ENCODE measurements around the gene GALNT1. TPM values are rescaled to one million over a fixed set of nuclear protein-coding genes. Genes with fewer than 3 reads are reported as not detected.

GALNT1 gene
- total and polyA plus RNA-seq, 12 donors = 8.1 to 61.2 (median 42.1) TPM

DNA sequence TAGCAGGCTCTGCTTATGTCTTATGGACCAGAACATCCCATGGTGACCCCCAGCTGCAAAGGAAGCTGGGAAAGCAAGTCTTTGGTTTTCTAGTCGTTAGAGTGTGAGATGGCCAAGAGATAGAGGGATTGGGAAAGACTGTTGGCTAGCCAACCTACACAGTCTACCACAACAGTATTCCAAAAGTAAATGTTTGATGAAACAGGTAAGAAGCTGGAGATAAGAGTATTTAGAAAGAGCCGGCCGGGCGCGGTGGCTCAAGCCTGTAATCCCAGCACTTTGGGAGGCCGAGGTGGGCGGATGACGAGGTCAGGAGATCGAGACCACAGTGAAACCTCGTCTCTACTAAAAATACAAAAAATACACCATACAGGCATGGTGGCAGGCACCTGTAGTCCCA is 124.4 kb downstream of the GALNT1 start:
- Histone ChIP-seq H3K4me1 (peaks cover 0 to 23% (median 13%) of the 10 kb centered on the region in 9 donors), H3K27ac (no peak overlapping the region), H3K4me3 (no peak overlapping the region), H3K9me3 (no peaks in the 10 kb centered on the region), H3K27me3 (no peaks in the 10 kb centered on the region), H3K36me3 (peaks cover 0 to 52% (median 4%) of the 10 kb centered on the region in 9 donors)
- intact Hi-C loops (cut with DNase I) = loop anchor here in 1 of 10 donors (5.0 kb wide), 1 partner anchor 1194 kb away; no protein-coding TSS in a partner anchor
- ATAC-seq (no peak), DNase-seq (no peak)
- TF ChIP-seq, protein P1, sequence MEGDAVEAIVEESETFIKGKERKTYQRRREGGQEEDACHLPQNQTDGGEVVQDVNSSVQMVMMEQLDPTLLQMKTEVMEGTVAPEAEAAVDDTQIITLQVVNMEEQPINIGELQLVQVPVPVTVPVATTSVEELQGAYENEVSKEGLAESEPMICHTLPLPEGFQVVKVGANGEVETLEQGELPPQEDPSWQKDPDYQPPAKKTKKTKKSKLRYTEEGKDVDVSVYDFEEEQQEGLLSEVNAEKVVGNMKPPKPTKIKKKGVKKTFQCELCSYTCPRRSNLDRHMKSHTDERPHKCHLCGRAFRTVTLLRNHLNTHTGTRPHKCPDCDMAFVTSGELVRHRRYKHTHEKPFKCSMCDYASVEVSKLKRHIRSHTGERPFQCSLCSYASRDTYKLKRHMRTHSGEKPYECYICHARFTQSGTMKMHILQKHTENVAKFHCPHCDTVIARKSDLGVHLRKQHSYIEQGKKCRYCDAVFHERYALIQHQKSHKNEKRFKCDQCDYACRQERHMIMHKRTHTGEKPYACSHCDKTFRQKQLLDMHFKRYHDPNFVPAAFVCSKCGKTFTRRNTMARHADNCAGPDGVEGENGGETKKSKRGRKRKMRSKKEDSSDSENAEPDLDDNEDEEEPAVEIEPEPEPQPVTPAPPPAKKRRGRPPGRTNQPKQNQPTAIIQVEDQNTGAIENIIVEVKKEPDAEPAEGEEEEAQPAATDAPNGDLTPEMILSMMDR (IDR thresholded peaks at IDR 0.05) = no peak
- 96 to 97% methylated on average over 10 of the region's 10 CpGs for WGBS, 2 donors

DNA sequence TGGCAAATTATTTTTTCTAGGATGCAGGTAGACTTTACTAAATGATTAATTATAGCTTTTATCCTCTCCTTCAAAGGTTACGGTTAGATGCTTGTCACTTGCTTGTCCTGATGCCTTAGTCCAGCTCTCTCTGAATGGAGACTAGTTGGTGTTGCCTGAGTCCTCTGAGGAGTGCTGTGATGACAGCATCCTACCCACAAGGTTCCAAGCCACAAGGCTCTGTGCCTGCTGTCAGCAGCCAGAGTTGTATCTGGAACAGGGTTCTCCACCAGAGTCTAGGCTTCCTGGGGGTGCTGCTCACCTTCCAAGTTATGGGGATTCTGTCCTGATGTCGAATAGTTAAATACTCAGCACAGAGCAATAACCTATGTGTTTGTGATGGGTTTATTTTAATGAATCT is 125.7 kb downstream of the GALNT1 start:
- TF ChIP-seq, protein P1 (IDR thresholded peaks at IDR 0.05) = no peak
- H3K4me3 ChIP-seq = no peak overlapping the region
- H3K27ac ChIP-seq = peak overlapping the region in 1 of 10 donors; percentile 4
- H3K9me3 ChIP-seq = no peaks in the 10 kb centered on the region
- no peaks in the 10 kb centered on the region for H3K27me3 ChIP-seq
- intact Hi-C loops (cut with DNase I) = loop anchor here in 1 of 10 donors (5.0 kb wide), 1 partner anchor 1195 kb away; no protein-coding TSS in a partner anchor
- 79 to 83% methylated on average over 2 of the region's 2 CpGs for WGBS, 2 donors
- H3K4me1 ChIP-seq = peaks cover 0 to 23% (median 13%) of the 10 kb centered on the region in 9 donors
- ATAC-seq = peak in 6 of 8 donors; percentile 52 to 88 (median 83)
- peaks cover 0 to 64% (median 4%) of the 10 kb centered on the region in 9 donors for H3K36me3 ChIP-seq
- no peak for DNase-seq

DNA sequence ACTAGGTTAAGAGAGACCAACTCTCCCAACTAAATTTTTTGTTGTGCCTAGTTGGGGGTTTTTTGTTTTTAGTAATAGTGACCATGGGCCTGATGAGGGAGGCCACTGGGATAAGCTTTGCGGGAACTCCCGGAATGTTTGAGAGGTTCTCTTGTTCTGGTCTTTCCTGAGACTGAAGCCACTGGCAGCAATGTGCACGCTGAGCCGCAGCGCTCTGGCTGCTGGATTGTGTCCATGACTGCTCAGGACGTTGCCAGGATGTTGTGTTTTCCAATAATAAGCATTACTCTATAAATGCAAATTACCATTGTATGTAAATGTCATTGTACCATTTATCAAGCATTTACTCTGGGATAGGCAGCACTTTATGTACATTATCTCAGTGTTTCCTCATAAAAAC is 126.1 kb downstream of the GALNT1 start:
- TF ChIP-seq, protein P1 (IDR thresholded peaks at IDR 0.05) = no peak
- H3K27me3 ChIP-seq = no peaks in the 10 kb centered on the region
- peaks cover 0 to 23% (median 13%) of the 10 kb centered on the region in 9 donors for H3K4me1 ChIP-seq
- peak overlapping the region in 1 of 10 donors; percentile 4 for H3K27ac ChIP-seq
- peaks cover 0 to 68% (median 4%) of the 10 kb centered on the region in 9 donors for H3K36me3 ChIP-seq
- 33 to 39% methylated on average over 6 of the region's 6 CpGs for WGBS, 2 donors
- H3K4me3 ChIP-seq = no peak overlapping the region
- ATAC-seq (peak in 6 of 8 donors; percentile 46 to 84 (median 74)), DNase-seq (peak; percentile 12 to 28)
- intact Hi-C loops (cut with DNase I) = loop anchor here in 1 of 10 donors (5.0 kb wide), 1 partner anchor 1195 kb away; no protein-coding TSS in a partner anchor
- no peaks in the 10 kb centered on the region for H3K9me3 ChIP-seq

DNA sequence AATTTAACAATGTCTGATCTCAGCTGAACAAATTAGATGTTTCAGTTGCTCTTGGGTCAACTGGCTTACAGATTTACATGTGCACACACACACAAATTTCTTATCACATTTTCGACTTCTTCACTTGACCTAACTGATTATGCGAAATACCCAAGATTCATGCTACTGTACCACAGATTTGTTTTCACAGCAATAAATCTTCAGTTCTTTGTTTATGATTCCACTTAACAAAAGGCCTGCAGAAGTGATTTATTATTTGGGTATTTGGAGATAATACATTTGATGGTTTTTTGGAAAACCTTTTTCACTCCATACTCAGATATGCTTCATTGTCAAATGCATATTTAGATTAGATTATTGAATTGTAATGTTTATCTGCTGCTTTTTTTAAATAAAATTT is 129.0 kb downstream of the GALNT1 start:
- ATAC-seq (no peak), DNase-seq (no peak)
- 85 to 91% methylated on average over 2 of the region's 2 CpGs for WGBS, 2 donors
- Histone ChIP-seq H3K4me3 (no peak overlapping the region), H3K9me3 (no peaks in the 10 kb centered on the region), H3K36me3 (peaks cover 0 to 47% (median 0%) of the 10 kb centered on the region in 9 donors), H3K27ac (no peak overlapping the region), H3K4me1 (peaks cover 0 to 14% (median 12%) of the 10 kb centered on the region in 9 donors), H3K27me3 (no peaks in the 10 kb centered on the region)
- TF ChIP-seq, protein P1 (IDR thresholded peaks at IDR 0.05) = no peak
- intact Hi-C loops (cut with DNase I) = loop anchor here in 1 of 10 donors (10.0 kb wide), 1 partner anchor 306 kb away; no protein-coding TSS in a partner anchor
